Astrocyte of the spinal cord (primary cell): ENCODE results near the gene C4orf50.
"Not testable (repeated sequence)": the region's sequence is repeated elsewhere in the genome, so short reads cannot be mapped to it uniquely, and the experiment has no call there.

Experiments
- DNase-seq: peaks from one replicate; pipeline ENCODE4 v3.0.0; 2011; ENCODE audit warnings: low read depth, low spot score
- H3K4me3 ChIP-seq: 2 replicates; pipeline ENCODE4 v1.5.1; 2011; ENCODE audit warnings: low read depth, mild to moderate bottlenecking, low read length, moderate library complexity
- in situ Hi-C: cut with HindIII; loops from 2 replicates; pipeline ENCODE4 v1.10.0; 2017; ENCODE audit warnings: low sequenced_read_pairs
- TF ChIP-seq, protein P1 (sequence below): IDR thresholded peaks from 2 replicates; pipeline ENCODE4 v1.5.1; 2012; ENCODE audit warnings: low read depth, mild to moderate bottlenecking, low read length, inconsistent platforms

The C4orf50 gene

DNA sequence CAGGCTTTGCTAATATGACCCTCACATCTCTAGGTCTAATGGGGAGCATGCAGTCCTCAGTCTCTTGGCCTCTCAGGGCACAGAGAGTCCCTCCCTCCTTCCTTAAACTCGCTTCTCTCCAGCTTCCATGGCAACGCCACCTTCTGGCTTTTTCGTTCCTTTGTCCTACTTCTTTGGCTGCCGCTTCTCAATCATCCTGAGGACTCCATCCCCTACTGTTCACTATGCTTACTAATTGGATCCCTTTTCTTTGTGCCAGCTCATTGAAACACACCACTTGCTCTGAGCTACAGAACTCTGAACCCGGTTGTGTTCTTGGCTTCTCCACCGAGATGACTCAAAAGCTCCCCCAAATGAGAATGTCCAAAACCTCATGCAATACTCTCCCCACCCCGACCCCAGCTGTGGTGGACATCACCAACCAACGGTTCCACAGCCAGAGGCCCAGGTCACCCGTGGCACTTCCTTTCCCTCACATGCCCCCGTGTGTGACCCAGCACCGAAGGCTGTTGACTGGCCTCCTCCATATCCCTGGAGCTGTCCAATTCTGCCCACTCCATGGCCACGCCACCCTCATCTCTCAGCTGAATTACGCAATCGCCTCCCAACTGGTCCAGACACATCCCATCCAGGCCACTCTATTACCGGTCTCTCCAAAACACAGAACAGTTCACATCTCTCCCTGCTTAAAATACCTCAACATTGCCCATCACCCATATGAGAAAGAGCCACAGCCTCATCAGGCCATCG lies 160.0 kb downstream of the C4orf50 start:
- DNase-seq, result no peak
- no peak overlapping the region for H3K4me3 ChIP-seq
- in situ Hi-C loops, result no loop called here
- TF ChIP-seq, protein P1, sequence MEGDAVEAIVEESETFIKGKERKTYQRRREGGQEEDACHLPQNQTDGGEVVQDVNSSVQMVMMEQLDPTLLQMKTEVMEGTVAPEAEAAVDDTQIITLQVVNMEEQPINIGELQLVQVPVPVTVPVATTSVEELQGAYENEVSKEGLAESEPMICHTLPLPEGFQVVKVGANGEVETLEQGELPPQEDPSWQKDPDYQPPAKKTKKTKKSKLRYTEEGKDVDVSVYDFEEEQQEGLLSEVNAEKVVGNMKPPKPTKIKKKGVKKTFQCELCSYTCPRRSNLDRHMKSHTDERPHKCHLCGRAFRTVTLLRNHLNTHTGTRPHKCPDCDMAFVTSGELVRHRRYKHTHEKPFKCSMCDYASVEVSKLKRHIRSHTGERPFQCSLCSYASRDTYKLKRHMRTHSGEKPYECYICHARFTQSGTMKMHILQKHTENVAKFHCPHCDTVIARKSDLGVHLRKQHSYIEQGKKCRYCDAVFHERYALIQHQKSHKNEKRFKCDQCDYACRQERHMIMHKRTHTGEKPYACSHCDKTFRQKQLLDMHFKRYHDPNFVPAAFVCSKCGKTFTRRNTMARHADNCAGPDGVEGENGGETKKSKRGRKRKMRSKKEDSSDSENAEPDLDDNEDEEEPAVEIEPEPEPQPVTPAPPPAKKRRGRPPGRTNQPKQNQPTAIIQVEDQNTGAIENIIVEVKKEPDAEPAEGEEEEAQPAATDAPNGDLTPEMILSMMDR, result no peak

DNA sequence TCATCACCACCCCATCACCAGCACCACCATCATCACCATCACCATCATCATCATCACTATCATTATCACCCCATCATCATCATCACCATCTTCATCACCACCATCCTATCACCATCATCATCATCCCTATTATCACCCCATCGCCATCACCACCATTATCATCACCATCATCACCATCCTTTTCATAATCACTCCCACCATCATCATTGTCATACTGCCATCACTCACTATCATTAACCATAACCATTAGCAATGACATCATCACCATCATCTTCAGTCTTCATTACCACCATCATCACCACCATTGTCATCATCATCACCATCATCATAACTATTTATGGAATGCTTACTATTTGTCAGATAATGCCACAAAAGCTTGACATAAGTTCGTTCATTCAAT lies 161.0 kb downstream of the C4orf50 start:
- no peak for DNase-seq
- TF ChIP-seq, protein P1, result no peak
- H3K4me3 ChIP-seq, result no peak overlapping the region
- in situ Hi-C loops, result no loop called here

DNA sequence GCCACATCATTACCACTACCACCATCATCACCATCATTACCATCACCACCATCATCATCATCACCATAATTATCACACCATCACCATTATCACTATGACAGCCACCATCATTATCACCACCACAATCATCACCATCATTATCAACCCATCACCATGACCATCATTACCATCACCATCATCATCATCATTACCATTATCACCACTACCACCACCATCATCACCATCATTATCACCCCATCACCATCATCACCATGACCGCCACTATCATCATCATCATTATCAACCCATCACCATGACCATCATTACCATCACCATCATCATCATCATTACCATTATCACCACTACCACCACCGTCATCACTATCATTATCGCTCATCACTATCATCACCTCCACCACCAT lies 161.9 kb downstream of the C4orf50 start:
- H3K4me3 ChIP-seq, in situ Hi-C loops, DNase-seq: not testable (repeated sequence)

DNA sequence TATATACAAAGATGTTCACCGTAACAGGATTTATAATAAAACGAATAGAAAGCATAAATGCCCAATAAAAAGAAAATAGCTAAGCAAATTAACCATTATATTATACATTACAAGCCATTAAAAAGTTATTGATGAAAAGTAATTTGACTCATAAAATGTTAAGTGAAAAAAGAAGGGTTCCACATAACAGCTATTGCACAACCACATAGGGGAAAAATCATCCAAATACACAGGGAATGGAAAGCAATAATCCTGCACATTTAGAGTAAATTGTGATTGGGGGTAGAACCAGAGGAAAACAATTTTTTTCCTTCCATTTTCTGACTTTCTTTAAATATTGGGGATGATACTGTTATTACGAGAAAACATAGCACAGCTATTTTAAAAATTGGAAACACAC lies 163.3 kb downstream of the C4orf50 start:
- TF ChIP-seq, protein P1, result no peak
- in situ Hi-C loops, result no loop called here
- no peak overlapping the region for H3K4me3 ChIP-seq
- DNase-seq, result no peak

DNA sequence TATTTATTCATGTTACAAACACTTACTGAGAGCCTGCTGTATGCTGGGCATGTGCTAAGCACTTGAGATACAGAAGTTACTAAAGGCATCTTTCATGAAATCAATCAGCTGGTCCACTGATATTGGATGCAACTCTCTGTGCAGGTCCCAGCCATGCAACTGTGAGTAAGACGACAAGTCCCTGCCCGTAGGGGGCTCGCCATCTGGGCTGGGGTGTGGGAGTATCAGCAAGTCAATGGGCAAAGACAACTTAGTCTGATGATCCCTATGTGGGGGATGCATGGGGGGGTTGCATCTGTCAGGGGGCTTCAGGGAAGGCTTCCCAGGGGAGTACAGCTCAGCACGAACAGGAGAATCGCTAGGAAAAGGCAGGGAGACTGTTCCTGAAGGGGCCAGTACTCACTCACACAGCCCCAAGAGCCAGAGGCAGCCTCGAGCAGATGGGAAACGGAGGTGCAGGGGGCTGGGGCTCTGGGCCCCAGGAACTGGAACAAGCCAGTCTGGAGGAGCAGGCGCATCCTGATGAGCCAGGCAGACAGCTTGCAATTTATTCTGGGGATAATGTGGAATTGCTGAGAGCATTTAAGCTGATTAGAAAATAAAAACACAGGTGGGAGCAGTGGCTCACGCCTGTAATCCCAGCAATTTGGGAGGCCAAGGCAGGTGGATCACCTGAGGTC lies 165.6 kb downstream of the C4orf50 start:
- in situ Hi-C loops, result no loop called here
- H3K4me3 ChIP-seq, result no peak overlapping the region
- TF ChIP-seq, protein P1, result no peak
- no peak for DNase-seq

DNA sequence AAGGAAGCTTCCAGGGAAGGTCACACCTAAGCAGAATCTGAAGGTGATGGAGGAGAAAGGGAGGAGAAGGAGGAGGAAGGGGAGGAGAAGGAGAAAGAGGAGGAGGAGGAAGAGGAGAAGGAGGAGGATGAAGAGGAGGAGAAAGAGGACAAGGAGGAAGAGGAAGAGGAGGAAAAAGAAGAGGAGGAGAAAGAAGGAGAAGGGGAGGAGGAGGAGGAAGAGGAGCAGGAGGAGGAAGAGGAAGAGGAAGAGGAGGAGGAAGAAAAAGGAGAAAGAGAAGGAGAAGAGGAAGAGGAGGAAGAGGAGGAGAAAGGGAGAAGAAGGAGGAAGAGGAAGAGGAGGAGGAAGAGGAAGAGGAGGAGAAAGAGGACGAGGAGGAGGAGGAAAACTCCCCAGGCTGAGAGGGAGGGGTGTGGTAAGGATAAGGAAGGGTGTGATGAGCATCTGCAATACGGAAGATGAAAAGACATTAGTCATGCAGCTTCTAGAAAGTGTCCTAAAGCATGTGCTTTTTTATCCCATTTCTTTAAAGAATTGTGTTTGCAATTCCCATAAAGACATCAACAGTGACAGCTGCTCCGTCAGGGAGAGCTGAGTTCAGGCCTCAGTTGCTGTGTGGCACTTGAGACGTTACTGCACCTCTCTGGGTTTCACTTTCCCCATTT lies 166.5 kb downstream of the C4orf50 start:
- DNase-seq, result no peak
- TF ChIP-seq, protein P1, result no peak
- in situ Hi-C loops, result no loop called here
- H3K4me3 ChIP-seq, result no peak overlapping the region
